HEK293 (cell line): ENCODE data around the gene CHD8.

ENCODE experiments used
- CTCF ChIA-PET: fragments of 350-600 bp; formaldehyde crosslinking; extraction: SDS; loops from one replicate; lab custom pipeline; 2021; ENCODE audit warnings: antibody characterized with exemption; lab: Yijun Ruan, JAX
- POLR2A ChIA-PET: fragments of 300-600 bp; formaldehyde crosslinking; extraction: SDS; loops from one replicate; lab custom pipeline; 2020; ENCODE audit warnings: antibody characterized with exemption, inconsistent platforms; lab: Yijun Ruan, JAX
- H3K27ac ChIP-seq: fragments of 200-500 bp; sonication (Bioruptor generic); 2 replicates; pipeline ENCODE4 v1.5.1; 2014; ENCODE audit warnings: low read depth, low read length, control low read depth, inconsistent platforms; ENCODE audit errors: extremely low read depth
- H3K36me3 ChIP-seq, 2 experiments: fragments of 200-500 bp in 1 of 2; sonication (Bioruptor generic) in 1 of 2; 1 replicate in 1 of 2; 2 replicates in 1 of 2; pipeline ENCODE4 v1.5.1; 2014 to 2017; ENCODE audit warnings: inconsistent platforms in 2 of 2, low read length in 2 of 2; ENCODE audit not compliant: control insufficient read depth in 2 of 2, insufficient read depth in 1 of 2
- H3K4me1 ChIP-seq: fragments of 200-500 bp; sonication (Bioruptor generic); 2 replicates; pipeline ENCODE4 v1.5.1; 2014; ENCODE audit warnings: mild to moderate bottlenecking, low read length, inconsistent platforms; ENCODE audit not compliant: control insufficient read depth, insufficient read depth
- H3K4me3 ChIP-seq: 2 replicates; pipeline ENCODE4 v1.5.1; 2011; ENCODE audit warnings: low read depth, mild to moderate bottlenecking, control low read depth, low read length, moderate library complexity
- H3K9me3 ChIP-seq: fragments of 200-500 bp; sonication (Bioruptor generic); 2 replicates; pipeline ENCODE4 v1.5.1; 2014; ENCODE audit warnings: low read depth, low read length, inconsistent platforms; ENCODE audit not compliant: control insufficient read depth, insufficient read depth
- FEZF1 ChIP-seq: fragments of 450-650 bp; formaldehyde crosslinking; IDR thresholded peaks from 2 replicates; pipeline ENCODE4 v1.5.1; 2016; ENCODE audit warnings: missing biosample characterization, missing genetic modification characterization
- KLF1 ChIP-seq: fragments of 450-650 bp; formaldehyde crosslinking; IDR thresholded peaks from 2 replicates; pipeline ENCODE4 v1.5.1; 2016; ENCODE audit warnings: missing biosample characterization, missing genetic modification characterization
- PRDM1 ChIP-seq: fragments of 450-650 bp; formaldehyde crosslinking; IDR thresholded peaks from 2 replicates; pipeline ENCODE4; 2016; ENCODE audit warnings: missing biosample characterization, missing genetic modification characterization
- SCRT2 ChIP-seq: fragments of 450-650 bp; formaldehyde crosslinking; IDR thresholded peaks from 2 replicates; pipeline ENCODE4 v1.5.1; 2016; ENCODE audit warnings: missing biosample characterization, missing genetic modification characterization
- ZBTB8A ChIP-seq: fragments of 450-650 bp; formaldehyde crosslinking; IDR thresholded peaks from 2 replicates; pipeline ENCODE4 v1.5.1; 2016; ENCODE audit warnings: missing biosample characterization, missing genetic modification characterization
- ZNF169 ChIP-seq: fragments of 450-650 bp; formaldehyde crosslinking; IDR thresholded peaks from 2 replicates; pipeline ENCODE4 v1.5.1; 2016; ENCODE audit warnings: missing biosample characterization, missing genetic modification characterization
- ZNF19 ChIP-seq: fragments of 450-650 bp; formaldehyde crosslinking; IDR thresholded peaks from 2 replicates; pipeline ENCODE4; 2016; ENCODE audit warnings: missing biosample characterization, missing genetic modification characterization, low read depth
- ZNF266 ChIP-seq: fragments of 450-650 bp; formaldehyde crosslinking; IDR thresholded peaks from 2 replicates; pipeline ENCODE4 v1.5.1; 2016; ENCODE audit warnings: missing biosample characterization, missing genetic modification characterization, low read depth
- ZNF37A ChIP-seq: fragments of 450-650 bp; IDR thresholded peaks from 2 replicates; pipeline ENCODE4 v1.5.1; 2018; ENCODE audit warnings: missing biosample characterization, missing genetic modification characterization
- ZNF398 ChIP-seq: fragments of 450-650 bp; formaldehyde crosslinking; IDR thresholded peaks from 2 replicates; pipeline ENCODE4 v1.5.1; 2017; ENCODE audit warnings: missing biosample characterization, missing genetic modification characterization
- ZNF670 ChIP-seq: fragments of 450-650 bp; formaldehyde crosslinking; IDR thresholded peaks from 2 replicates; pipeline ENCODE4 v1.5.1; 2016; ENCODE audit warnings: missing biosample characterization, missing genetic modification characterization, low read depth
- ZNF677 ChIP-seq: fragments of 450-650 bp; IDR thresholded peaks from 2 replicates; pipeline ENCODE4 v1.5.0; 2018; ENCODE audit warnings: missing biosample characterization, mild to moderate bottlenecking, missing genetic modification characterization, moderate library complexity
- ZNF707 ChIP-seq: fragments of 450-650 bp; formaldehyde crosslinking; IDR thresholded peaks from 2 replicates; pipeline ENCODE4 v1.5.1; 2016; ENCODE audit warnings: missing biosample characterization, missing genetic modification characterization
- ZNF747 ChIP-seq: fragments of 450-650 bp; formaldehyde crosslinking; IDR thresholded peaks from 2 replicates; pipeline ENCODE4 v1.5.1; 2016; ENCODE audit warnings: missing biosample characterization, missing genetic modification characterization
- ZNF785 ChIP-seq: fragments of 450-650 bp; formaldehyde crosslinking; IDR thresholded peaks from 2 replicates; pipeline ENCODE4 v1.5.1; 2016; ENCODE audit warnings: missing biosample characterization, missing genetic modification characterization
- ZNF830 ChIP-seq: fragments of 450-650 bp; IDR thresholded peaks from 2 replicates; pipeline ENCODE4 v1.5.0; 2018; ENCODE audit warnings: missing biosample characterization, missing genetic modification characterization, low read depth, mild to moderate bottlenecking, moderate library complexity
- ZSCAN30 ChIP-seq: fragments of 450-650 bp; IDR thresholded peaks from 2 replicates; pipeline ENCODE4 v1.5.1; 2018; ENCODE audit warnings: missing biosample characterization, mild to moderate bottlenecking, missing genetic modification characterization, moderate library complexity
- TF ChIP-seq, protein P1 (sequence below): fragments of 450-650 bp; IDR thresholded peaks from 2 replicates; pipeline ENCODE4 v1.5.1; 2018; ENCODE audit warnings: missing biosample characterization, missing genetic modification characterization
- TF ChIP-seq, protein P2 (sequence below): fragments of 450-650 bp; formaldehyde crosslinking; IDR thresholded peaks from 2 replicates; pipeline ENCODE4; 2016; ENCODE audit warnings: missing biosample characterization, missing genetic modification characterization
- TF ChIP-seq, protein P3 (sequence below): fragments of 450-650 bp; formaldehyde crosslinking; IDR thresholded peaks from 2 replicates; pipeline ENCODE4 v1.5.1; 2016; ENCODE audit warnings: missing biosample characterization, missing genetic modification characterization
- TF ChIP-seq, protein P4 (sequence below): fragments of 450-650 bp; formaldehyde crosslinking; IDR thresholded peaks from 2 replicates; pipeline ENCODE4 v1.5.1; 2016; ENCODE audit warnings: missing biosample characterization, missing genetic modification characterization

The CHD8 gene

GRCh38 chr14:21437063-21437901 lies 18.6 kb downstream of the CHD8 start (continued):
- TF ChIP-seq KLF1 = peak; percentile 76
- no peak for TF ChIP-seq ZNF169
- TF ChIP-seq, protein P1, sequence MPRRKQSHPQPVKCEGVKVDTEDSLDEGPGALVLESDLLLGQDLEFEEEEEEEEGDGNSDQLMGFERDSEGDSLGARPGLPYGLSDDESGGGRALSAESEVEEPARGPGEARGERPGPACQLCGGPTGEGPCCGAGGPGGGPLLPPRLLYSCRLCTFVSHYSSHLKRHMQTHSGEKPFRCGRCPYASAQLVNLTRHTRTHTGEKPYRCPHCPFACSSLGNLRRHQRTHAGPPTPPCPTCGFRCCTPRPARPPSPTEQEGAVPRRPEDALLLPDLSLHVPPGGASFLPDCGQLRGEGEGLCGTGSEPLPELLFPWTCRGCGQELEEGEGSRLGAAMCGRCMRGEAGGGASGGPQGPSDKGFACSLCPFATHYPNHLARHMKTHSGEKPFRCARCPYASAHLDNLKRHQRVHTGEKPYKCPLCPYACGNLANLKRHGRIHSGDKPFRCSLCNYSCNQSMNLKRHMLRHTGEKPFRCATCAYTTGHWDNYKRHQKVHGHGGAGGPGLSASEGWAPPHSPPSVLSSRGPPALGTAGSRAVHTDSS (tag by site-specific recombination) = no peak
- TF ChIP-seq FEZF1 (tag by site-specific recombination) = no peak
- TF ChIP-seq ZNF677 = no peak
- TF ChIP-seq, protein P2, sequence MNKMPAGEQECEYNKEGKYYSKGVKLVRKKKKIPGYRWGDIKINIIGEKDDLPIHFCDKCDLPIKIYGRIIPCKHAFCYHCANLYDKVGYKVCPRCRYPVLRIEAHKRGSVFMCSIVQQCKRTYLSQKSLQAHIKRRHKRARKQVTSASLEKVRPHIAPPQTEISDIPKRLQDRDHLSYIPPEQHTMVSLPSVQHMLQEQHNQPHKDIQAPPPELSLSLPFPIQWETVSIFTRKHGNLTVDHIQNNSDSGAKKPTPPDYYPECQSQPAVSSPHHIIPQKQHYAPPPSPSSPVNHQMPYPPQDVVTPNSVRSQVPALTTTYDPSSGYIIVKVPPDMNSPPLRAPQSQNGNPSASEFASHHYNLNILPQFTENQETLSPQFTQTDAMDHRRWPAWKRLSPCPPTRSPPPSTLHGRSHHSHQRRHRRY (tag by site-specific recombination) = no peak
- TF ChIP-seq, protein P3, sequence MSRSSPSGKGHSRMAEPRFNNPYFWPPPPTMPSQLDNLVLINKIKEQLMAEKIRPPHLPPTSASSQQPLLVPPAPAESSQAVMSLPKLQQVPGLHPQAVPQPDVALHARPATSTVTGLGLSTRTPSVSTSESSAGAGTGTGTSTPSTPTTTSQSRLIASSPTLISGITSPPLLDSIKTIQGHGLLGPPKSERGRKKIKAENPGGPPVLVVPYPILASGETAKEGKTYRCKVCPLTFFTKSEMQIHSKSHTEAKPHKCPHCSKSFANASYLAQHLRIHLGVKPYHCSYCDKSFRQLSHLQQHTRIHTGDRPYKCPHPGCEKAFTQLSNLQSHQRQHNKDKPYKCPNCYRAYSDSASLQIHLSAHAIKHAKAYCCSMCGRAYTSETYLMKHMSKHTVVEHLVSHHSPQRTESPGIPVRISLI (tag by site-specific recombination) = no peak
- no peak; the same call in 1 of the 2 replicates for TF ChIP-seq ZSCAN30
- TF ChIP-seq ZNF830 (tag by site-specific recombination) = no peak
- no peak for TF ChIP-seq ZNF785 (tag by site-specific recombination)
- TF ChIP-seq SCRT2 (tag by site-specific recombination) = no peak; the same call in 1 of the 2 replicates
- no peak for TF ChIP-seq ZNF747 (tag by site-specific recombination)
- no peak for TF ChIP-seq ZNF37A (tag by site-specific recombination)
- no peak for TF ChIP-seq ZNF707 (tag by site-specific recombination)
- TF ChIP-seq ZBTB8A (tag by site-specific recombination) = 0 out of 2 replicates have a peak, but pooled peaks have one; percentile 37
- no peak for TF ChIP-seq ZNF670

- Histone ChIP-seq H3K4me3 (peak overlapping the region; percentile 97), H3K36me3 (peaks cover 18 to 22% of the 10 kb centered on the region in 2 experiments), H3K27ac (peak overlapping the region; percentile 90; the same call in 1 of the 2 replicates), H3K4me1 (peaks cover 6% of the 10 kb centered on the region; the same call in 1 of the 2 replicates), H3K9me3 (no peaks in the 10 kb centered on the region)
- POLR2A ChIA-PET = interaction anchor here (0.5 to 2.1 kb wide), 17 partner anchors 9 to 1450 kb away, joined by 3 to 70 read pairs (median 5); partner anchors contain the start of genes CHD8, METTL3, SALL2 and SUPT16H
- no peak for TF ChIP-seq ZNF19 (tag by site-specific recombination)
- TF ChIP-seq ZNF266 = no peak
- TF ChIP-seq PRDM1 = peak; percentile 92
- CTCF ChIA-PET = interaction anchor here (0.8 to 2.7 kb wide), 5 partner anchors 19 to 579 kb away, joined by 3 to 16 read pairs (median 4); partner anchors contain the start of genes CHD8, RAB2B and TOX4
Measured at GRCh38 chr14:21436567-21437062, 19.3 kb downstream of the CHD8 start.

GRCh38 chr14:21431126-21431525 lies 24.8 kb downstream of the CHD8 start:
- CTCF ChIA-PET = interaction anchor here (1.8 kb wide), 1 partner anchor 26 kb away, joined by 5 read pairs; no protein-coding TSS in a partner anchor
- POLR2A ChIA-PET = interaction anchor here (1.3 to 1.4 kb wide), 2 partner anchors 25 to 80 kb away, joined by 3 to 4 read pairs; partner anchors contain the start of gene CHD8
- Histone ChIP-seq H3K4me1 (peaks cover 6% of the 10 kb centered on the region; the same call in 1 of the 2 replicates), H3K36me3 (peaks cover 54 to 75% of the 10 kb centered on the region in 2 experiments), H3K27ac (no peak overlapping the region), H3K4me3 (no peak overlapping the region), H3K9me3 (no peaks in the 10 kb centered on the region)
- TF ChIP-seq ZNF19 (tag by site-specific recombination) = no peak
- no peak for TF ChIP-seq ZNF398
- TF ChIP-seq, protein P4, sequence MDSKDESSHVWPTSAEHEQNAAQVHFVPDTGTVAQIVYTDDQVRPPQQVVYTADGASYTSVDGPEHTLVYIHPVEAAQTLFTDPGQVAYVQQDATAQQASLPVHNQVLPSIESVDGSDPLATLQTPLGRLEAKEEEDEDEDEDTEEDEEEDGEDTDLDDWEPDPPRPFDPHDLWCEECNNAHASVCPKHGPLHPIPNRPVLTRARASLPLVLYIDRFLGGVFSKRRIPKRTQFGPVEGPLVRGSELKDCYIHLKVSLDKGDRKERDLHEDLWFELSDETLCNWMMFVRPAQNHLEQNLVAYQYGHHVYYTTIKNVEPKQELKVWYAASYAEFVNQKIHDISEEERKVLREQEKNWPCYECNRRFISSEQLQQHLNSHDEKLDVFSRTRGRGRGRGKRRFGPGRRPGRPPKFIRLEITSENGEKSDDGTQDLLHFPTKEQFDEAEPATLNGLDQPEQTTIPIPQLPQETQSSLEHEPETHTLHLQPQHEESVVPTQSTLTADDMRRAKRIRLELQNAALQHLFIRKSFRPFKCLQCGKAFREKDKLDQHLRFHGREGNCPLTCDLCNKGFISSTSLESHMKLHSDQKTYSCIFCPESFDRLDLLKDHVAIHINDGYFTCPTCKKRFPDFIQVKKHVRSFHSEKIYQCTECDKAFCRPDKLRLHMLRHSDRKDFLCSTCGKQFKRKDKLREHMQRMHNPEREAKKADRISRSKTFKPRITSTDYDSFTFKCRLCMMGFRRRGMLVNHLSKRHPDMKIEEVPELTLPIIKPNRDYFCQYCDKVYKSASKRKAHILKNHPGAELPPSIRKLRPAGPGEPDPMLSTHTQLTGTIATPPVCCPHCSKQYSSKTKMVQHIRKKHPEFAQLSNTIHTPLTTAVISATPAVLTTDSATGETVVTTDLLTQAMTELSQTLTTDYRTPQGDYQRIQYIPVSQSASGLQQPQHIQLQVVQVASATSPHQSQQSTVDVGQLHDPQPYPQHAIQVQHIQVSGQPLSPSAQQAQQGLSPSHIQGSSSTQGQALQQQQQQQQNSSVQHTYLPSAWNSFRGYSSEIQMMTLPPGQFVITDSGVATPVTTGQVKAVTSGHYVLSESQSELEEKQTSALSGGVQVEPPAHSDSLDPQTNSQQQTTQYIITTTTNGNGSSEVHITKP (tag by site-specific recombination) = no peak
